ENCODE measurements around the gene TMEM198.

Gene TMEM198

DNA sequence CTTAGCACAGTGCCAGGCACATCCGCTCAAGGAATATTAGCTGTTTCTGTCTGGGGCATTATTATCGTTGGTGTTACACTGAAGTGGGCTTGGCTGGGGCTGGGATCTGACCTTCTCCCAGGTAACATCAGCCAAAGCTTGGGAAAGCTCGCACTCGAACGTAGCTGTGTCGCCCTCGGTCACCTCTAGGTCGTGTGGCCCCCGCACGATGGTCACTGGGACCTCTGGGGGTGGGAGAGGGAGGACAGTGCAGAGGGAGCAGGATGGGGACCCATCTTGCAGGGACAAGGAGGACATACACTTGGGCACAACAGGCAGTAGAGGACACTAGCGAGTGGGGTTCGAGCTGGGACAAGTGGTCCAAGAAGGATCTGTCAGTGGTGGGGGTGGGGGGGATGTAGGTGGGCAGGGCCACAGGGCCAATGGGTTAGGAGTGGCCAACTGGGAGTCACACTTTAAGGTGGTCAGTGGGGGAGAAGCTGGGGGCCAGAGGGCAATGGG, 9.7 kb downstream of the TMEM198 start:
- Histone ChIP-seq H3K9me3 (ENCODE audit: insufficient read depth, low read depth, low read length) (no peaks in the 10 kb centered on the region), H4K20me1 (ENCODE audit: insufficient read depth, low read length, poor library complexity, severe bottlenecking) (no peaks in the 10 kb centered on the region), H3K4me3 (ENCODE audit: low read length, poor library complexity, severe bottlenecking) (no peak overlapping the region), H3K79me2 (ENCODE audit: insufficient read depth, low read length) (no peaks in the 10 kb centered on the region), H3K4me2 (ENCODE audit: low read depth, low read length, poor library complexity, severe bottlenecking) (no peak overlapping the region), H3K9ac (ENCODE audit: low read depth, low read length, poor library complexity, severe bottlenecking) (no peak overlapping the region), H3K27me3 (ENCODE audit: insufficient read depth, low read length, poor library complexity, severe bottlenecking) (no peaks in the 10 kb centered on the region), H3K36me3 (ENCODE audit: insufficient read depth, low read length) (no peaks in the 10 kb centered on the region), H2AFZ (ENCODE audit: low read length) (no peak overlapping the region), H3F3A (ENCODE audit: low read depth) (no peaks in the 10 kb centered on the region), H3K9me2 (replicated peaks; ENCODE audit: low read depth, low read length) (no peaks in the 10 kb centered on the region), H3K4me1 (ENCODE audit: insufficient read depth, low read length, poor library complexity, severe bottlenecking) (no peaks in the 10 kb centered on the region)
- no peak for TF ChIP-seq EZH2phosphoT487 (IDR thresholded peaks at IDR 0.05; ENCODE audit: borderline replicate concordance)
- TF ChIP-seq CTCF (conservative IDR thresholded peaks at IDR 0.05; ENCODE audit: low read length), result no peak

GRCh38 chr2:219554350-219554749, 10.5 kb downstream of the TMEM198 start:
- no peaks in the 10 kb centered on the region for H3K79me2 ChIP-seq (ENCODE audit: insufficient read depth, low read length)
- H3K4me1 ChIP-seq (ENCODE audit: insufficient read depth, low read length, poor library complexity, severe bottlenecking), result no peaks in the 10 kb centered on the region
- no peak overlapping the region for H3K4me2 ChIP-seq (ENCODE audit: low read depth, low read length, poor library complexity, severe bottlenecking)
- no peak overlapping the region for H2AFZ ChIP-seq (ENCODE audit: low read length)
- TF ChIP-seq EZH2phosphoT487 (IDR thresholded peaks at IDR 0.05; ENCODE audit: borderline replicate concordance) (no peak), CTCF (conservative IDR thresholded peaks at IDR 0.05; ENCODE audit: low read length) (no peak)
- H3K9ac ChIP-seq (ENCODE audit: low read depth, low read length, poor library complexity, severe bottlenecking), result no peak overlapping the region
- H3K27me3 ChIP-seq (ENCODE audit: insufficient read depth, low read length, poor library complexity, severe bottlenecking), result no peaks in the 10 kb centered on the region
- H3K9me2 ChIP-seq (replicated peaks; ENCODE audit: low read depth, low read length), result no peaks in the 10 kb centered on the region
- no peaks in the 10 kb centered on the region for H3K36me3 ChIP-seq (ENCODE audit: insufficient read depth, low read length)
- no peaks in the 10 kb centered on the region for H3F3A ChIP-seq (ENCODE audit: low read depth)
- no peaks in the 10 kb centered on the region for H3K9me3 ChIP-seq (ENCODE audit: insufficient read depth, low read depth, low read length)
- H4K20me1 ChIP-seq (ENCODE audit: insufficient read depth, low read length, poor library complexity, severe bottlenecking), result no peaks in the 10 kb centered on the region
- H3K4me3 ChIP-seq (ENCODE audit: low read length, poor library complexity, severe bottlenecking), result no peak overlapping the region

DNA sequence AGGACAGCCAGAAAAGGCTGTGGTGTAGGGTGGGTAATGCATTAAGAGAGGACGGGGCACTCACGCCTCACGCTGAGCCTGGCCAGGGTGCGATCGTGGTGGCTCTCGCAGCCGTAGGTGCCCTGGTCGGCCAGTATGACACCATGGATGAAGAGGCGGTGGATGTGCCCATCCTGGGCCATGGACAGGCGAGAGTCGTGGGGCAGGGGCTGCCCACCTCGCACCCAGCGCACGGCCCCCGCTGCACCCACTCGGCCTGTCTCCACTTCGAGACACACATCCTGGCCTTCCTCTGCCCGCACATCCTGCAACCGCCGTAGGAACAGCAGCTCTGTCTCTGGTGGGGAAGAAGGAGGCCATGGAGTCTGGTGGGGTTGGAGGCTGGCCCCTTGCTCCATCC, 12.1 kb downstream of the TMEM198 start:
- Histone ChIP-seq H3K9me2 (replicated peaks; ENCODE audit: low read depth, low read length) (no peaks in the 10 kb centered on the region), H4K20me1 (ENCODE audit: insufficient read depth, low read length, poor library complexity, severe bottlenecking) (no peaks in the 10 kb centered on the region), H3K36me3 (ENCODE audit: insufficient read depth, low read length) (no peaks in the 10 kb centered on the region), H3K4me1 (ENCODE audit: insufficient read depth, low read length, poor library complexity, severe bottlenecking) (peaks cover 3% of the 10 kb centered on the region), H3K9me3 (ENCODE audit: insufficient read depth, low read depth, low read length) (no peaks in the 10 kb centered on the region), H3K4me2 (ENCODE audit: low read depth, low read length, poor library complexity, severe bottlenecking) (no peak overlapping the region), H3K79me2 (ENCODE audit: insufficient read depth, low read length) (no peaks in the 10 kb centered on the region), H3K4me3 (ENCODE audit: low read length, poor library complexity, severe bottlenecking) (no peak overlapping the region), H3K27me3 (ENCODE audit: insufficient read depth, low read length, poor library complexity, severe bottlenecking) (no peaks in the 10 kb centered on the region), H3F3A (ENCODE audit: low read depth) (no peaks in the 10 kb centered on the region), H2AFZ (ENCODE audit: low read length) (no peak overlapping the region), H3K9ac (ENCODE audit: low read depth, low read length, poor library complexity, severe bottlenecking) (no peak overlapping the region)
- no peak for TF ChIP-seq CTCF (conservative IDR thresholded peaks at IDR 0.05; ENCODE audit: low read length)
- TF ChIP-seq EZH2phosphoT487 (IDR thresholded peaks at IDR 0.05; ENCODE audit: borderline replicate concordance), result no peak

Measured in Loucy (cell line).